WTC11 (cell line): ENCODE results near the gene ATOSB. TPM values are rescaled to one million over a fixed set of nuclear protein-coding genes. Genes with fewer than 3 reads are reported as not detected.

Experiments used
- ATAC-seq: fragments of 200-7000 bp; cut with Tn5 transposase; 2 replicates; pipeline ENCODE4 v1.10.0; 2021; ENCODE audit warnings: mild to moderate bottlenecking, moderate library complexity
- CTCF ChIA-PET: fragments of 300-600 bp; sonication (Branson Sonifier 250); formaldehyde crosslinking; loops from one replicate; lab custom pipeline; 2021; ENCODE audit warnings: antibody characterized with exemption; lab: Charles Lee
- POLR2A ChIA-PET: fragments of 350-600 bp; sonication (Branson Sonifier 250); formaldehyde crosslinking; loops from one replicate; lab custom pipeline; 2021; ENCODE audit warnings: antibody characterized with exemption; lab: Charles Lee
- DNase-seq: peaks from one replicate; pipeline ENCODE4 v3.0.0; 2021; ENCODE audit warnings: low spot score
- H3K27ac Mint-ChIP-seq: 2 replicates; pipeline ENCODE4 v1.8.0; 2021; ENCODE audit warnings: mixed read lengths
- H3K27me3 Mint-ChIP-seq: 2 replicates; pipeline ENCODE4 v1.8.0; 2021; ENCODE audit warnings: low read depth, mild to moderate bottlenecking, moderate library complexity, mixed read lengths
- H3K36me3 Mint-ChIP-seq: 2 replicates; pipeline ENCODE4 v1.8.0; 2021; ENCODE audit warnings: mixed read lengths
- H3K4me1 Mint-ChIP-seq: 2 replicates; pipeline ENCODE4 v1.8.0; 2022; ENCODE audit warnings: mixed read lengths
- H3K4me3 Mint-ChIP-seq: 2 replicates; pipeline ENCODE4 v1.8.0; 2021; ENCODE audit warnings: mild to moderate bottlenecking, moderate library complexity, mixed read lengths
- H3K9me3 Mint-ChIP-seq: 2 replicates; pipeline ENCODE4 v1.8.0; 2021; ENCODE audit warnings: mixed read lengths
- ATF1 ChIP-seq: sonication (generic); formaldehyde crosslinking; IDR thresholded peaks from 2 replicates; pipeline ENCODE4 v1.8.1; 2023; ENCODE audit warnings: mild to moderate bottlenecking, moderate library complexity, missing genetic modification reagents
- IRF2 ChIP-seq: sonication (generic); formaldehyde crosslinking; IDR thresholded peaks from 2 replicates; pipeline ENCODE4 v1.8.0; 2022; ENCODE audit warnings: low read depth, missing genetic modification reagents, borderline replicate concordance
- KAT7 ChIP-seq: sonication (generic); formaldehyde crosslinking; IDR thresholded peaks from 2 replicates; pipeline ENCODE4 v1.8.1; 2023; ENCODE audit warnings: missing genetic modification reagents, mild to moderate bottlenecking, borderline replicate concordance
- MXD4 ChIP-seq: fragments of 250-450 bp; sonication (Bioruptor Pico); IDR thresholded peaks from 2 replicates; pipeline ENCODE4 v1.8.0; 2021; ENCODE audit warnings: mild to moderate bottlenecking, moderate library complexity, borderline replicate concordance
- NFATC4 ChIP-seq: fragments of 250-450 bp; sonication (Bioruptor Pico); IDR thresholded peaks from 2 replicates; pipeline ENCODE4 v1.9.0; 2021; ENCODE audit warnings: mild to moderate bottlenecking
- NFE2L1 ChIP-seq: sonication (generic); formaldehyde crosslinking; IDR thresholded peaks from 2 replicates; pipeline ENCODE4 v1.8.1; 2023; ENCODE audit warnings: missing genetic modification reagents
- PREB ChIP-seq: sonication (generic); formaldehyde crosslinking; IDR thresholded peaks from 2 replicates; pipeline ENCODE4 v1.8.1; 2022; ENCODE audit warnings: mild to moderate bottlenecking, missing genetic modification reagents, moderate library complexity, borderline replicate concordance
- RELA ChIP-seq: sonication (generic); formaldehyde crosslinking; IDR thresholded peaks from 2 replicates; pipeline ENCODE4 v1.8.1; 2022; ENCODE audit warnings: missing genetic modification reagents, mild to moderate bottlenecking, borderline replicate concordance
- RORB ChIP-seq: fragments of 250-450 bp; sonication (Bioruptor Pico); IDR thresholded peaks from 2 replicates; pipeline ENCODE4 v1.9.0; 2021; ENCODE audit warnings: mild to moderate bottlenecking
- SMAD4 ChIP-seq: sonication (generic); formaldehyde crosslinking; IDR thresholded peaks from 2 replicates; pipeline ENCODE4 v1.8.0; 2022; ENCODE audit warnings: mild to moderate bottlenecking, missing genetic modification reagents
- total RNA-seq: library from RNA; stranded (reverse); gene quantifications from 3 replicates; pipeline ENCODE4 v1.2.3, GENCODE V29; 2021
- TF ChIP-seq, protein P1 (sequence below): sonication (generic); formaldehyde crosslinking; IDR thresholded peaks from 2 replicates; pipeline ENCODE4 v1.8.0; 2023; ENCODE audit warnings: missing genetic modification reagents, mild to moderate bottlenecking, borderline replicate concordance
- TF ChIP-seq, protein P2 (sequence below): sonication (generic); formaldehyde crosslinking; IDR thresholded peaks from 2 replicates; pipeline ENCODE4 v1.8.1; 2023; ENCODE audit warnings: mild to moderate bottlenecking, moderate library complexity, missing genetic modification reagents
- TF ChIP-seq, protein P3 (sequence below): sonication (generic); formaldehyde crosslinking; IDR thresholded peaks from 2 replicates; pipeline ENCODE4 v1.8.0; 2022; ENCODE audit warnings: mild to moderate bottlenecking, missing genetic modification reagents
- TF ChIP-seq, protein P4 (sequence below): sonication (generic); formaldehyde crosslinking; IDR thresholded peaks from 2 replicates; pipeline ENCODE4 v1.8.0; 2022; ENCODE audit warnings: missing genetic modification reagents

ATOSB gene
- total RNA-seq, 1 experiment from 2014 or later, result 8.7 TPM

- TF ChIP-seq, protein P1, sequence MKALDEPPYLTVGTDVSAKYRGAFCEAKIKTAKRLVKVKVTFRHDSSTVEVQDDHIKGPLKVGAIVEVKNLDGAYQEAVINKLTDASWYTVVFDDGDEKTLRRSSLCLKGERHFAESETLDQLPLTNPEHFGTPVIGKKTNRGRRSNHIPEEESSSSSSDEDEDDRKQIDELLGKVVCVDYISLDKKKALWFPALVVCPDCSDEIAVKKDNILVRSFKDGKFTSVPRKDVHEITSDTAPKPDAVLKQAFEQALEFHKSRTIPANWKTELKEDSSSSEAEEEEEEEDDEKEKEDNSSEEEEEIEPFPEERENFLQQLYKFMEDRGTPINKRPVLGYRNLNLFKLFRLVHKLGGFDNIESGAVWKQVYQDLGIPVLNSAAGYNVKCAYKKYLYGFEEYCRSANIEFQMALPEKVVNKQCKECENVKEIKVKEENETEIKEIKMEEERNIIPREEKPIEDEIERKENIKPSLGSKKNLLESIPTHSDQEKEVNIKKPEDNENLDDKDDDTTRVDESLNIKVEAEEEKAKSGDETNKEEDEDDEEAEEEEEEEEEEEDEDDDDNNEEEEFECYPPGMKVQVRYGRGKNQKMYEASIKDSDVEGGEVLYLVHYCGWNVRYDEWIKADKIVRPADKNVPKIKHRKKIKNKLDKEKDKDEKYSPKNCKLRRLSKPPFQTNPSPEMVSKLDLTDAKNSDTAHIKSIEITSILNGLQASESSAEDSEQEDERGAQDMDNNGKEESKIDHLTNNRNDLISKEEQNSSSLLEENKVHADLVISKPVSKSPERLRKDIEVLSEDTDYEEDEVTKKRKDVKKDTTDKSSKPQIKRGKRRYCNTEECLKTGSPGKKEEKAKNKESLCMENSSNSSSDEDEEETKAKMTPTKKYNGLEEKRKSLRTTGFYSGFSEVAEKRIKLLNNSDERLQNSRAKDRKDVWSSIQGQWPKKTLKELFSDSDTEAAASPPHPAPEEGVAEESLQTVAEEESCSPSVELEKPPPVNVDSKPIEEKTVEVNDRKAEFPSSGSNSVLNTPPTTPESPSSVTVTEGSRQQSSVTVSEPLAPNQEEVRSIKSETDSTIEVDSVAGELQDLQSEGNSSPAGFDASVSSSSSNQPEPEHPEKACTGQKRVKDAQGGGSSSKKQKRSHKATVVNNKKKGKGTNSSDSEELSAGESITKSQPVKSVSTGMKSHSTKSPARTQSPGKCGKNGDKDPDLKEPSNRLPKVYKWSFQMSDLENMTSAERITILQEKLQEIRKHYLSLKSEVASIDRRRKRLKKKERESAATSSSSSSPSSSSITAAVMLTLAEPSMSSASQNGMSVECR (CRISPR knock-in tag), result no peak
- TF ChIP-seq NFATC4 (no peak), RELA (CRISPR knock-in tag) (no peak), PREB (no peak), IRF2 (CRISPR knock-in tag) (no peak), RORB (CRISPR knock-in tag) (no peak)
- TF ChIP-seq, protein P2, sequence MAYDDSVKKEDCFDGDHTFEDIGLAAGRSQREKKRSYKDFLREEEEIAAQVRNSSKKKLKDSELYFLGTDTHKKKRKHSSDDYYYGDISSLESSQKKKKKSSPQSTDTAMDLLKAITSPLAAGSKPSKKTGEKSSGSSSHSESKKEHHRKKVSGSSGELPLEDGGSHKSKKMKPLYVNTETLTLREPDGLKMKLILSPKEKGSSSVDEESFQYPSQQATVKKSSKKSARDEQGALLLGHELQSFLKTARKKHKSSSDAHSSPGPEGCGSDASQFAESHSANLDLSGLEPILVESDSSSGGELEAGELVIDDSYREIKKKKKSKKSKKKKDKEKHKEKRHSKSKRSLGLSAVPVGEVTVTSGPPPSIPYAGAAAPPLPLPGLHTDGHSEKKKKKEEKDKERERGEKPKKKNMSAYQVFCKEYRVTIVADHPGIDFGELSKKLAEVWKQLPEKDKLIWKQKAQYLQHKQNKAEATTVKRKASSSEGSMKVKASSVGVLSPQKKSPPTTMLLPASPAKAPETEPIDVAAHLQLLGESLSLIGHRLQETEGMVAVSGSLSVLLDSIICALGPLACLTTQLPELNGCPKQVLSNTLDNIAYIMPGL (CRISPR knock-in tag), result no peak
Observed at GRCh38 chr9:35078066-35078465, 37.6 kb downstream of the ATOSB start (continued).

- no peaks in the 10 kb centered on the region for H3K9me3 Mint-ChIP-seq
- no peak overlapping the region for H3K27ac Mint-ChIP-seq
- H3K4me3 Mint-ChIP-seq, result no peak overlapping the region; the same call in 1 of the 2 replicates
- H3K36me3 Mint-ChIP-seq, result peaks cover 47% of the 10 kb centered on the region
- ChIA-PET CTCF (interaction anchor here (0.7 to 1.1 kb wide), 2 partner anchors 26 to 40 kb away, joined by 3 read pairs; no protein-coding TSS in a partner anchor), POLR2A (no interaction called here)
- peaks cover 19% of the 10 kb centered on the region for H3K4me1 Mint-ChIP-seq
- H3K27me3 Mint-ChIP-seq, result no peaks in the 10 kb centered on the region
- no peak for TF ChIP-seq NFATC4
- no peak for TF ChIP-seq SMAD4 (CRISPR knock-in tag)
- TF ChIP-seq MXD4, result no peak
- TF ChIP-seq, protein P3, sequence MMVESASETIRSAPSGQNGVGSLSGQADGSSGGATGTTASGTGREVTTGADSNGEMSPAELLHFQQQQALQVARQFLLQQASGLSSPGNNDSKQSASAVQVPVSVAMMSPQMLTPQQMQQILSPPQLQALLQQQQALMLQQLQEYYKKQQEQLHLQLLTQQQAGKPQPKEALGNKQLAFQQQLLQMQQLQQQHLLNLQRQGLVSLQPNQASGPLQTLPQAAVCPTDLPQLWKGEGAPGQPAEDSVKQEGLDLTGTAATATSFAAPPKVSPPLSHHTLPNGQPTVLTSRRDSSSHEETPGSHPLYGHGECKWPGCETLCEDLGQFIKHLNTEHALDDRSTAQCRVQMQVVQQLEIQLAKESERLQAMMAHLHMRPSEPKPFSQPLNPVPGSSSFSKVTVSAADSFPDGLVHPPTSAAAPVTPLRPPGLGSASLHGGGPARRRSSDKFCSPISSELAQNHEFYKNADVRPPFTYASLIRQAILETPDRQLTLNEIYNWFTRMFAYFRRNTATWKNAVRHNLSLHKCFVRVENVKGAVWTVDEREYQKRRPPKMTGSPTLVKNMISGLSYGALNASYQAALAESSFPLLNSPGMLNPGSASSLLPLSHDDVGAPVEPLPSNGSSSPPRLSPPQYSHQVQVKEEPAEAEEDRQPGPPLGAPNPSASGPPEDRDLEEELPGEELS (CRISPR knock-in tag), result no peak
- no peak for TF ChIP-seq ATF1
- no peak for TF ChIP-seq NFE2L1 (CRISPR knock-in tag)
- TF ChIP-seq KAT7 (CRISPR knock-in tag), result no peak
- TF ChIP-seq, protein P4, sequence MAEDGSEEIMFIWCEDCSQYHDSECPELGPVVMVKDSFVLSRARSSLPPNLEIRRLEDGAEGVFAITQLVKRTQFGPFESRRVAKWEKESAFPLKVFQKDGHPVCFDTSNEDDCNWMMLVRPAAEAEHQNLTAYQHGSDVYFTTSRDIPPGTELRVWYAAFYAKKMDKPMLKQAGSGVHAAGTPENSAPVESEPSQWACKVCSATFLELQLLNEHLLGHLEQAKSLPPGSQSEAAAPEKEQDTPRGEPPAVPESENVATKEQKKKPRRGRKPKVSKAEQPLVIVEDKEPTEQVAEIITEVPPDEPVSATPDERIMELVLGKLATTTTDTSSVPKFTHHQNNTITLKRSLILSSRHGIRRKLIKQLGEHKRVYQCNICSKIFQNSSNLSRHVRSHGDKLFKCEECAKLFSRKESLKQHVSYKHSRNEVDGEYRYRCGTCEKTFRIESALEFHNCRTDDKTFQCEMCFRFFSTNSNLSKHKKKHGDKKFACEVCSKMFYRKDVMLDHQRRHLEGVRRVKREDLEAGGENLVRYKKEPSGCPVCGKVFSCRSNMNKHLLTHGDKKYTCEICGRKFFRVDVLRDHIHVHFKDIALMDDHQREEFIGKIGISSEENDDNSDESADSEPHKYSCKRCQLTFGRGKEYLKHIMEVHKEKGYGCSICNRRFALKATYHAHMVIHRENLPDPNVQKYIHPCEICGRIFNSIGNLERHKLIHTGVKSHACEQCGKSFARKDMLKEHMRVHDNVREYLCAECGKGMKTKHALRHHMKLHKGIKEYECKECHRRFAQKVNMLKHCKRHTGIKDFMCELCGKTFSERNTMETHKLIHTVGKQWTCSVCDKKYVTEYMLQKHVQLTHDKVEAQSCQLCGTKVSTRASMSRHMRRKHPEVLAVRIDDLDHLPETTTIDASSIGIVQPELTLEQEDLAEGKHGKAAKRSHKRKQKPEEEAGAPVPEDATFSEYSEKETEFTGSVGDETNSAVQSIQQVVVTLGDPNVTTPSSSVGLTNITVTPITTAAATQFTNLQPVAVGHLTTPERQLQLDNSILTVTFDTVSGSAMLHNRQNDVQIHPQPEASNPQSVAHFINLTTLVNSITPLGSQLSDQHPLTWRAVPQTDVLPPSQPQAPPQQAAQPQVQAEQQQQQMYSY (CRISPR knock-in tag), result no peak
- ATAC-seq, result no peak
- no peak for DNase-seq
Observed at GRCh38 chr9:35076848-35077247, 38.8 kb downstream of the ATOSB start.
